ENCODE results near the gene GPC6.

The GPC6 gene

DNA sequence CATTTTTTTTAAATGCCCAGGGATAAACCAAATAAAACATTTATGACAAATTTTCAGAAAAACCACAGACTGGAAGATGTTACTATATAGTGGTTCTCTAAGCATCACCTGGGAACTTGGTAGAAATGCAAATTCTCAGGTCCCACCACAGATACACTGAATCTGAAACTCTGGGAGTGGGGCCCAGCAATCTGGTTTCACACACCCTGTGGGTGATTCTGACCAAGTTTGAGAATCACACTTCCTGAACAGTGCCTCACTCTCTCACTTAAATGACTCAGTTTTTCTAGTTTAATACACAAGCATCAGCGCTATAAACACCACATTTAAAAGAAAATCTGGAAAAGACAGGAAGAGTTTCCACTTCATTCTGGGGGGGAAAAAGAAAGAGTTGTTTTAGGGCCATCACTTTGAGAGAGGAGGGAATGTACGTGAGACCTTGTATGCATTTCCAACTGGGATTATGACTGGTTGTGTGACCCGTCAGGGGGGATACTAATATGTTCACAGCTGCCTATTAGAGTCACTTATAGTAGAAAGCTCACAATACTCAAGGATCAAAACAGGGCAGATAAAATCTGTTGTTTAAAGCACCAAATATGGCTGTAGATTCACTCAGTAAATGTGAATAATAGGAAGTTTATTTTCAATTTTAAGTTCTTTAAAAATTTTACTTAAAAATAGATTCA is 567.7 kb downstream of the GPC6 start:
- no peak for DNase-seq

DNA sequence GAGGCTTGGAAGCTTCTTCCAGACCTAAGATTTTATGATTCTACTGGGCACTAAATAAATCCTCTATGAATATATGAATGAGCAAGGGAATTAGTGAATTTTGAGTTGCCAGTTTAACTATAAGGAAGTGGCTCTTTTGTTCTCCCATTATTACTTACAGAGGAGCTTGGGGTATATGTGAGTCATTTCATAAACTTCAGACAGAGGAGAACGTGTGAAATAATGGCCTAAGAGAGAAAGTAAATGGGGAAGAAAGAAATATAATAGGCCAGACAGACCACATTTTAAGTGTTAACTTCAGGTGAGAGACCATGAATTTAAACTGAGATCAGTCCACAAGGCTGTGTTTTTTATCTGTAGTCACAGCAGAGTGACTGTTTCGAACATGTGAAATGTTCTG is 570.9 kb downstream of the GPC6 start:
- DNase-seq, result no peak

DNA sequence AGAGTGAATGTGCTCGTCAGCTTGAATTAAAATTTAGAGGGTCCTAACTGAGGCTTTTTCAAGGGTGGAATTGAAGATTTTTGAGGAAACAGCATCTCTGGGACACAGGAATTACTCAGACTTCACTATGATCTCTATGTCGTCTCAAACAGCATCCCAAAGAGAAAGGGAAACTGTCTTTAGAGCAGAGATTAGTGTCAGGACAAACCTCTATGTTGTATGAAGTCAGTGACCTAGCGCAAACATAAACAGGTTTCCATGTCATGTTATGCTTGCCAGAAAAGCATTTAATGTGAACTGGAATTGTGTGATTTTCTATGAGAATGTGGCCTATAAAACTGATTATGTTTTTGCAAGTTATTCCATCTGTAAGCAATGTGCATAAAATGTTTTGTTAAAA is 573.7 kb downstream of the GPC6 start:
- DNase-seq, result no peak

DNA sequence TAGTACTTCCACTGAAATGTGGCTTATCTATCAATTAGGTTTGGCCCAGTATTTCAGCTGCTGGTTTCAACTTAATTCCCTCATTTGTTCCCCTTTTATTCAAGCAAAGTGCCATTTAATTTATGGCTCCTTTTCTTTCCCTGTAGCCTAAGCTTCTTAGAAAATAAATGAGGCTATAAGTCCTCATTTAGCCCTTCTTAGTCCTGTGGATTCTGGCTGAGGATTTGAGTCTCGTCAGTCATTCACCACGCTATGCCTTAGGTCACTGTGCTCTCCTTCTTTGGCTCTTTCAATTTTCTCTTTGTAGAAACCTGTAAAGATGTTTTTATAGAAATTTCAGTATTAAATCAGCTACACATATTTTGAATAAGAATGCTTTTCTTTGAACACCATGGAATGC is 579.1 kb downstream of the GPC6 start:
- DNase-seq, result no peak

DNA sequence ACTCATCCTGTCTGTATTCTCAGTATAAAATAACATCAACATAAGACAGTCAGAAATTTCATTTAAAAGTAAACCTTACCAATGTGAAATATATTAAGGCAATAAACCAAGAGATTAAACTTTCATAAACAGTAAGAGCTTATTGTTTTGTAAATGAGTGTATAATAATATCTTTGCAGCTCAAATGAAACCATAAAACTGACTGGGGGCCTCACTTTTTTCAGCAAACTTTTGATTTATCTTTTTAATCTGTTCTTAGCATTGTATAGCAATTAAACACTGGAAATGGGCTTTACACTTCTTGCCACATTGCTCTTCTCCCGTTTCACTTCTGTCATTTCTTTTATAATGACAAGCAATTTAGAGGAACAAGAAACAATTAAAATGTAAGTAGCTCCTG is 580.3 kb downstream of the GPC6 start:
- DNase-seq, result no peak

DNA sequence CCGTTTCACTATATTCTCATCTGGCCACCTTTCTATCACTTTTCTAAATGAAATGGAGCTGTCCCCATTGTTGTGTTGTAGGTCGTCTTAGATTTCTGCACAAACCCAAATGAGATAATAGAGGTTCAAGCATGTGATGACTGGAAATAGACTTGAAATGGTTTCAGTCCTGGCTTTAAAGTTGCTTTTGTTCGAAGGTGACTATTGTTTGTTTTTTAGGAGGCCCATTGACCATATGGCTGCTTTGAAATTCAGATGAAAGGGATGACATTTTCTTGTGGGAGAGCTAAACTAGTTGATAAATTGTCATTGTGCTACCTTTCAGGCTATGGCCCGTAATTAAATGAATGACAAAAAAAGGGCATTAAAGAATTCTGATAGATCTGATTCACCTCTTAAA is 583.7 kb downstream of the GPC6 start:
- DNase-seq, result no peak

DNA sequence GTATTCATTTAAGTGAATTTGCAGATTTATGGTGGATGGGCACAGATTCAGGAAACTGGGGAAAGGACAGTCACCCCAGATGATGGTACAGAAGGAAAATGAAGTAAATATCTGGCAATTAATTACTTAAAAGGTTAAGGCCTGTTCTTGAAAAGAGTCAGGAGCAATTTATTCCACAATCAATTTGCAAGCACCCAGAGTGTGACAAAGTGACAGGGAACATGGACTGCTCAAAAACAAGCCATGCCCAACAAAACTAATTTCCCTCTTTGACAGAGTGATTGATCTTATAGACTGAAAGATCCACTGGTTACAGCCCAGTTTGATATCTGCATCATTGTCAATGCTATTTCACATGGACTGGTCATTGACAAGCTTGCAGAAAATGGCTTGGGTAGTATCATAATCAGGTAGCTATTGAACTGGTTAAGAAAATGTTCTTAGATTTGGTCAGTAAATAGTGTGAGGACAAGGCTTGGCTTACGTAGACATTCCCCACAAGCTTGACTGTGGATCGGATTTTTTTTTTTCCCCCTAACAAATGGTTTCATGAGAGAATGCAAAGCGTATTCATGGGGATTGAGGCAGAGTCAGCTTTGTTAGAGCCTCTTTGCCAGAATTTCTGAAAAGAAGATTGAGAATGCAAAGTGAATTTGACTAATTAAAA is 584.6 kb downstream of the GPC6 start:
- no peak for DNase-seq

DNA sequence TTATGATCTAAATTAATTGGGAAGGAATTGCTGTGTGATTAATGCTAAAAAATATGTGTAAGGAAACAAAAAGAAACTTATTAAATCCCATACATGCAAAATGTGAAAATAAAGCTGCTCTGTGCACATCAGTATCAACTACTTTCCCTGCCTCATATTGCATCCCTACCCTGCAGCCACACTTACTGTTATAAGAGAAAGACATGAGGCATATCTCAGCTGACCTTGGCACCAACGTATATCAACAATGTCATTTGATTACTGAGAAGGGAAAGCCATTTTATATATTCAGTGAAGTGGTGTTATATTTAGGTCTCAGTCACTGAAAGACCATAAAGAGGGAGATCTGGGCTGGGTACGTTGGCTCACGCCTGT is 585.1 kb downstream of the GPC6 start:
- DNase-seq, result no peak

DNA sequence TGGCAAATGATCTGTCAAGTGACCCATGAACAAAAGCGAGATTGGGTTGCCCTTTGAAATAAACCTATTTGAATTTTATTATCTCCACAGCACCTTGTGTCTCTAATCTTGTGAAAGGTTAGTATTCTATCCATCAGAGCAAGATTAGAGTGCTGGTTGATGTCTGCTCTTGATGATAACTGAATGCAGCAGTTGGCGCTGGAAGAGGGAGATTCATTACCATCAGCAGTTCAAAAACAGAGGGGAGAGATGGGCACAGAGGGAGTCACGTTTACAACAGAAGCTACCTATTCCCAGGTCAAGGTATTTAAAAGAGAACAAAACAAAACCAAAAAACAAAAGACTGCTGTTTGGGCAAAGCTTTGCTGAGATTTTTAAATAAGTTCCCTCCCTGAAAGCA is 588.1 kb downstream of the GPC6 start:
- no peak for DNase-seq

DNA sequence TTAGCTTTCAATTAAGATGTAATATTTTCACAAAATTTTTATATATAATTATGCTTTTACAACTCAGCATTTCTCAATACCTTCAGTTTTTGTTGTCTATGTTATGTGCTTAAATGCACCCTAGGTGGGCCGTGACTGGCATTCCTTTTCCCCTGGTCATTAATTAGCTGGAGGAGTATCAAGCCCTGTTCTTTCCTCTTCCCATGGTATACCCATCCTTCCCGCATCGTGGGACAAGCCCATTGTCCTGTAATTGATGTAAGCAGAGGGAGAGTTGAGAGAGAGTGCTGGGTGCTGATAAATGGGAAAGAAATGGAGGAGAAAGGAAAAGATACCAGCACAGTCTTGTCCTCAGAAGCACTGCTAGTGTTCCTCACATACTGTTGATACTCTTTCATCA is 591.7 kb downstream of the GPC6 start:
- no peak for DNase-seq

DNA sequence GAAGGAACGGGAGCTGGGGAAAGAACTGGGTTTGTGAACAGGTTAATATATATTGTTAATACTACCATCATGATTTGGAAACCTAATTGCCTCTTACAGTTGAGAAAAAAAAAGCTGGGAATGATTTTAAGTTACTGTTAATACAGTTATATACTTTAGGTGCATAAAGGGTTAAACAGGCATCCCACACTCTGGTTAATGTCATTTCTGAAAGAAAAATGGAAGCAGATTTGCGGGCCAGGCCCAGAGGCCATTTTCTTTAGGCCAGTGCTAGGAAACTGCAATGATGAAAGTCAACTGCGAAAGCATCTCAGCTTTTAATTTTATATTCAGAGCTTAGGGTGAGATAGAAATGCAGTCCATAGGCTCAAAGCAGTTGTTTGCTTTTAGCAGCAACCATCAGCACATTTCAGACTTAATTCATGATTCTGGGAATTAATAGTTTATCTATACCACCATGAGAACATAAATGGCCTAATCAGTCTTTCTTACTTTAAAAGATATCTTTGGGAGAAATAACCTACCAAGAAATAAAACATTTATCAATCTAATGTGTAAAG is 592.8 kb downstream of the GPC6 start:
- no peak for DNase-seq

DNA sequence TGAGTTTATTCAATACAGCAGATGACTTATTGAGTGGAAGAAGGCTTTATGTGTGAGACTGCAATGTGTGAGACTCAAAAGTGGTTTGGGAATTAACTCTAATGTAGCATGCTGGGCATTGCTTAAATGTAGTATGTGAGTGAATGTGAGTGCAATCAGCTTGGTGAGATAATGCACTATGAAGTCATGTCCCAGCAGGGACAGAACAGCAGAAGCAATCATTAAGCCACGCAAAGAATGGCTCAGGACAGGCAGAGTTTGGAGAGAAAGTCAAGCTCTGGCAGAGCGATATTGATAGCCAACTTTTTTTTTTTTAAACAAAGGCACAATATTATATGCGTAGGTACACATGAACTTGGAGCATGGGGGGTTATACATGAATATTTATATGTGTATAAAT is 597.7 kb downstream of the GPC6 start:
- DNase-seq, result no peak

DNA sequence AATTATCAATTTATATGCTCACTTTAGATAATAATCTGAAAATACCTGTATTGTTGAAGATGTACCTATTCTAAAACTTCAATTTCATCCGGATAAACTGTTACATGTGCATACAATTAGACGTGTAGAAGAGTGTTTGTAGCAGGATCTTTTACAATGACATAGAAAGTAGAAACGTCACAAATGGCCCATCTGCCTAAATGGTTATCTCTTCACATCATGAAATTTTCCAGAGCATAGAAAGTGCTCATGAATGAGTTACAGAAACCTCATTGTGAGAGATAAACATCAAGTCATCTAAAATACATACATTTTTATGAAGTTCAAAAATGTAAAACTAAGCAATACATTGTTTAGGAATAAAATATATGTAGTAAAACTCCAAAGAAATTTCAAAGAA is 607.4 kb downstream of the GPC6 start:
- DNase-seq, result no peak

DNA sequence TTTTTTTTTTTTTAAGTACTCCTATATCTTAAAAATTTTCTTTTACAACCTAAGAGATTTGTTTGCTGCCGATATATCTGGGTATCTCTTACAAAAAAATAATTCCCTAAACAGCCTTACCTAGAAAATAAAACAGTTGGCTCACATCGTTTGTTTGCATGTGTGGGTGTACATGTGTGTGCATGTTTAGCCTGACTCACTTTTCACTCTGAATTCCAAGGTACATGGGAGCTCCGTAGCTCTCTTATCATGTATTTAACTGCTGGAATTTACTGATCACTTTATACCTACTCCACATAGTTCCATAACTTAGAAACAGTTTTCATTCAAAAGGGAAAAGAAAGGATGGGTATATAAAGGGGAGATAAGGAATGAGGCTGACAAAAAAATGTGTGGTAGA is 616.5 kb downstream of the GPC6 start:
- no peak for DNase-seq

DNA sequence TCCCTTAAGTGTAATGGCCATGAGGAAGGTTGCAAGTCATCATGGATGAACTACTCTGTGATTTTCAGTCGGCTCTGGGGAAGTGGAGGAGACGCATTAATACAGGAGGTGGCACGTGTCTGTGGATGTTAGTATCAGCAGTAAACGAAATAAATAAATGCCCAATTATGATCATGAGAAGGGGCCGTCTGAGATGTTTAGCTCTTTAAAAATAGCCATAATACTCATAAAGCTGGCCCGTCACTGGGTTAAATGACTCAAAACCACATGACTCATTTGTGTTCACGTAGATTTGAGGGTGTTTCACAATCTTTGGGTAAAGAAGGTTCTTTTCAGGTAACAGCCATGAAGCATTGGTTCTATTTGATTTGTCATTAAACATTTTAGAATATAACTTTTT is 620.6 kb downstream of the GPC6 start:
- DNase-seq, result no peak

DNA sequence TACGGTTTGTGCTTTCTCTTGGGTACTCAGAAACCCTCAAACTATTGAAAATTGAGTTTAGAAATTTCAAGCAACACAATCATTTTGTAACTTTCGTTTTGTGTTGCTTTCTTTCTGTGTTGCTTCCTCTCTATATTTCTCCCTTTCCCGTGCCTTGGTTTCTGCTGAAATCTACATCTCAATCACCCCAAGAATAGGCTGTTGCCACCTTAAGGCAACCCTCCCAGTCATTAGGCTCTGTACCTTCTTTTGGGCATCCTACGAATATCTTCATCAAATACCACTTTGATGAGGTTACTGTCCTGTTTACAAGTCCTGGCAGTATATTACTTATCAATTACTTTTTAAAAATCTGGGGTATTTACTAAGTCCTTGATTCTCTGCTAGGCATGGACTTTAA is 621.6 kb downstream of the GPC6 start:
- no peak for DNase-seq

DNA sequence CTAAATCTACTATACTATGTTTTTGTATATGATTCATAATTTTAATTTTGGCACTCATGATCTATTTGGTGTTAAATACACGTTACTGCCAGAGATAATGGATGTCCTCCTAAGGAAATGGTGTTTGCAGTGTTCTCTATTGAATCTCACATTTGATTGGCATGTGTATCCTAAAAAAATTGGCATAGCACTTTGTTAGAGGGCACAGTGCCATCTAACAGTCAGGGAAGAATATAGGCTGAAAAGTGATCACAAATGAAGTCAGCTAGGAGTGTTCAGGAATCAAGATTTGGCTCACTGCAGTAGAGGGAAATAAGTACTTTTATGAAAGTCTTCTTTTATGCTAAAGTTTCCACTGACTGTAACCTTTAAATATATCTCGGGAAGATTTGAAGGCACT is 624.6 kb downstream of the GPC6 start:
- DNase-seq, result no peak

DNA sequence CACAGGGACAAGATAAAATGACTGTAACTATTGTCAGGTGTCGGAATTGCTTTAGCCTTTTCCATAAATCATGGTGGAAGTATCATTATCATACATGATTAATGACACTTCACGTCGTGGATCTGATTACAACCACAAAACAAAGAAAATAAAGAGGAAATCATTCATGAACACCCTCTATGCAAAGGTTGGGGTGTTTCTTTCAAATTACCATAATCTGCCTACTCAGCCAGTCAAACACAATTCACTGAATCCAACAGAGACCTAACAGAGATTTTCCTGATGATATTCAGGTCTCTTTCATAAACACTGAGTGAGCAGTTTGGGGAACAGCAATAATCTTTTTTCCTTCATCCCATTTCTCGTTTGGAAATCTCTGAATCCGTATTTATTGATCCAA is 627.3 kb downstream of the GPC6 start:
- DNase-seq, result no peak

DNA sequence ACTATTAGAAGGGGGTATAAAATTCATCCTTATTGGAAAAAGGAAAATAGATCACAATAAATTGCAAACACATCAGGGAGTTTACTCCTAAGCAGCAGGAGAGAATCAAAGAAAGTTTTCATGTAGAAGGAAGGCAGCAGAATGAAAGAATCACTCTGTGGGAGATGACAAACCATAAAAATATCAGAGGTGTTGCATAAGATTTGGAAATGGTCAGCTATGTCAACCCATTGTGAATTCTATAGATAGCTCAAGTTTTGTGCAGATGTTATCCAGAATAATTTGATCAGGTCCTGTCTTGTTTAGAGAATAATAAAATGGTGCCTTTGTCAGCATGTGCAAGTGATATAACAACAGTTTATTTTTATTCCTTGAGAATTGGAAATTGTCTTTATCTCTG is 630.5 kb downstream of the GPC6 start:
- DNase-seq, result no peak

DNA sequence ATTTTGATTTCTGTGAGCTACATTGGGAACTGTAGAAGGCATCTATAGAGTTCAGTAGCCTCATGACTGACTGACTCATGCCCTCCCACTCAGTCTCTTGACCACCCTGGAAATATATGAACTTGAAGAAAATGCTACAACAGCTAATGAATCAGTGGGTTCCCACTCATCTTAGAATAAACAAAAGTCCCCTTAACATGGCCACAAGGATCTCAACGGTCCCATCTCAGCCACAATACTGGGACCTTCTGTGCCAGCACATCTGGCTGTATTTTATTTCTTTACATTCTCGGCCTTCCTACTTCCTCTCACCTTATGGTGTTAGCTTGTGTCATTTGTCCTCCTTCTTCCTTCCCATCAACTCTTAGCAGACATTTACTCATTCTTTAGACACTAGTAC is 633.1 kb downstream of the GPC6 start:
- DNase-seq, result no peak

DNA sequence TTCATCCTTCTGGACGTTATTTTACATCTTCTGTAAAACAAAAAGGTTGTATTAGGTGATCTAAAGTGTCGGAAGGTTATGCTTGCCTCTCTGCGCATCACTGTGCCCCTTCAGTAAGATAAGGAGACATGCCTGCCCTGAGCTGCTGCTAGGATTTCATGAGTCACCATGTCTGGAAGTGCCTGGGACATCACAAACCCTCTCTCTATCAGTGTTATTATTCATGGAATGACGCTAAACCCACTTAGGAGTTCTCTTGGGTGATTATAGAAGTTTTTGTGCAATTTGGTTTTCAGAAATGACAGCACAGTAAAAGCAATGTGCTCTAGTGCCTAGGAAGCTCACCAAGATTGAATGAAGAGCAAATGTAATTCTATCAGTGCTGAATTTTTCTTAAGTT is 635.2 kb downstream of the GPC6 start:
- no peak for DNase-seq

DNA sequence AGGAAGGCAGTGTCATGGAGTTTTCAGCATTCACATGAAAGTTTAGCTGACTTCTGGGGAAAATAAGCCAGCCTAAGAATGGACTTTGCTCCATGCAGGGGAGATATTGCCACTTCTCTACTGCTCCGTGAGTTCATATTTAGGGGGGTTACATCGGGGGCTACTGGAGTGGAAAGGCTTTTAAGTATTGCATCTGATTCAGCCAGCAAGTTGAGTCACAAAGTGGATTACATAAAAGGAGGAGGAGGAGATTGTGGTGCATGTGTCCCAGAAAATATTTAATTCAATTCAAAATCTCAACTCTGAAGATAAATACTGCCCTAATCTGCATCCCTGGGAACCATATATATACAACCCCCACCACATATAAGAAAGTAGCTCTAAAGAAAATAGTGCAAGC is 635.7 kb downstream of the GPC6 start:
- DNase-seq, result no peak

DNA sequence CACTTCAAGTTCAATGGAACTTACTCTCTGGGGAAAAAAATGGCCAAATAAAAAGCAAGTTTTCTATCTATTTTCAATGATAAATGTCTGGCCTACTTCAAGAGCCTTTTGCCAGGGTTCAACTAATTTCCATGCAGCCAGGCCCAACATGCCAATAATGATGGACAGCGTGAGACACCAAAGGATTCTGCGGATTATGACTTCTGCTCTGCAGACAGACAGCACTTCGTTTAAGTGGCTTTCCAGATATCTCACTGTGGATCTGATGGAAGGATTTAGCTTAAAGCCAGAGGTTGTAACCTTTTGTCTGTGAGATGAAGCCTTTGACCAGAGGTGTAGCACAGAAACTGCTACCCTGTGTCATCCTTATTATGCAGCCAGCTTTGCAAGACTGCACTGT is 638.6 kb downstream of the GPC6 start:
- no peak for DNase-seq

DNA sequence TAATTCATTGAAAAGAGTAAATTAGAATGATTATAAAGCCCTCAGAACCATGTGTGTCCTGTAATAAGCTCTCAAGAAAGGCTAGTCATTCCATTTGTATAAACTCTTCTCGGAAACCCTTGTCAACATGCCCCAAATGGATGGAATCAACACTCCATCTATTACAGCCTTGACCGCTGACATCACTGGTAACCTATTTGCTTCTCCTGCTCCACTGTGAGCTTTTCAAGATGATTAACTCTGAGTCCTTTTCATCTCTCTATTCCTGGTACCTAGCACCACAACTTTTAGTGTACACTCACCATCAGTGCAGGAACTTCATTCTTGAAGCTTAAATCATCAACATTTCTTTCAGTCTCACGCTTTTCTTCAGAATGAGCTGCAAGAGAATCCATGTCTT is 640.9 kb downstream of the GPC6 start:
- DNase-seq, result no peak

DNA sequence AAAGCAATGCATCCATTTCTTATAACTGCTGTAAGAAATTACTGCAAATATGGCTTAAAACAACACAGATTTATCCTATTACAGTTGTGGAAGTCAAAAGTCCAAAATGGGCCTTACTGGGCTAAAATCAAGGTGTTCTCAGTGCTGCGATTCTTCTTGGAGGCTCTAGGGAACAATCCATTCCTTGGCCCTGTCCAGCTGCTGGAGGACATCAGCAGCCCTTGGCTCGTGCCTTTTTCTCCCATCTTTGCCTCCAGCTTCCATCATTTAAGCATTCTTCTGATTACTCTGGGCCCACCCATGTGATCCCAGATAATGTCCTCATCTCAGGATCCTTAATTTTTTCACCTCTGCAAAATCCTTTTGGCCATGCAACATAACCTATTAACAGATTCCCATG is 645.8 kb downstream of the GPC6 start:
- DNase-seq, result no peak
